ENCODE measurements around the gene TPCN2.

DNA sequence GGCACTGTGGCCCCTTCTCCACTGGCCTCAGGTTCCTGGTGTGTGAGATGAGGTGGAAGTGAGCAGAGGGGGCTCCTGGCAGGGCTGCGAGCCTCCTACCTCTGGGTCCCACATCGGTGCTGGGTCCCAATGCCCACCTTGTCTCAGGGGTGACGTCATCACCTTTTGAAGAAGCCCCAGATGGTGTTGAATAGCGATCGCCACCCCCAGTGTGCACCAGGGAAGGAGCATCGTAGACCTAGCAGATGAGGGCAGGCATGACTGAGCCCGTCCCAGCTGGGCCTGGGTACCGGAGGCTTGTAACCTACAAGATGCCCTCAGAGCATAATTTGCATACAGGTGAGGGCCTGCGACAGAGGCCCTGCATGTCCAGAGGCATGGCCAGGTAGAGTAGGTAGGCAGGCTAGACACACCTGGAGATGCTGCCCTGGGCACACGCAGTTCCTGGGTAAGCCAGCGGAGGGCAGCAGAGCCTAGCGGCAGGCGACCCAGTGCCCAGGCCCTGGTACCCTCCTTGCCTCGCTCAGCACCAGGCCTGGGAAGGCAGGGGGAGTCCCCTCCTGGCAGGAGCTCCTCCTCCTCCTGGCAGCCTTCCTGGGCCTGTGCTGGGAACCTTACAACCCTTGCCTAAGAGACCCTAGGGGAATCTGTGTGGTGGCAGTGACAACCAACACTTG is 52.5 kb downstream of the TPCN2 start:
- TF ChIP-seq CTCF (IDR thresholded peaks at IDR 0.05; ENCODE audit: low read depth, low read length) (peak; percentile 97), POLR2A (IDR thresholded peaks at IDR 0.05; ENCODE audit: extremely low read depth, insufficient read length) (no peak), MYC (IDR thresholded peaks at IDR 0.05; ENCODE audit: low read depth, low read length) (no peak)
- TF ChIP-seq, protein P1, sequence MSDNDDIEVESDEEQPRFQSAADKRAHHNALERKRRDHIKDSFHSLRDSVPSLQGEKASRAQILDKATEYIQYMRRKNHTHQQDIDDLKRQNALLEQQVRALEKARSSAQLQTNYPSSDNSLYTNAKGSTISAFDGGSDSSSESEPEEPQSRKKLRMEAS (IDR thresholded peaks at IDR 0.05; ENCODE audit: low read depth, low read length): peak; percentile 15; the same call in 1 of the 2 replicates
